Glutamatergic neuron (in vitro differentiated cells): ENCODE data around the gene PCDHA11. TPM values are rescaled to one million over a fixed set of nuclear protein-coding genes. Genes with fewer than 3 reads are reported as not detected.
"Not testable (repeated sequence)": the region's sequence is repeated elsewhere in the genome, so short reads cannot be mapped to it uniquely, and the experiment has no call there.

Experiments used
- DNase-seq: peaks from one replicate; pipeline ENCODE4 v3.0.0; 2022
- H3K27ac Mint-ChIP-seq: one replicate; pipeline ENCODE4 v1.8.0; 2020; ENCODE audit warnings: mild to moderate bottlenecking, mixed read lengths, inconsistent platforms; ENCODE audit not compliant: unreplicated experiment
- H3K27me3 Mint-ChIP-seq: one replicate; pipeline ENCODE4 v1.8.0; 2020; ENCODE audit warnings: mild to moderate bottlenecking, moderate library complexity, mixed read lengths, inconsistent platforms; ENCODE audit not compliant: unreplicated experiment
- H3K36me3 Mint-ChIP-seq: one replicate; pipeline ENCODE4 v1.8.0; 2020; ENCODE audit warnings: mild to moderate bottlenecking, mixed read lengths, inconsistent platforms; ENCODE audit not compliant: unreplicated experiment
- H3K4me1 Mint-ChIP-seq: one replicate; pipeline ENCODE4 v1.8.0; 2020; ENCODE audit warnings: mild to moderate bottlenecking, low read depth, mixed read lengths, inconsistent platforms; ENCODE audit not compliant: unreplicated experiment
- H3K4me3 Mint-ChIP-seq: one replicate; pipeline ENCODE4 v1.8.0; 2020; ENCODE audit warnings: mild to moderate bottlenecking, mixed read lengths, inconsistent platforms; ENCODE audit not compliant: unreplicated experiment
- H3K9me3 Mint-ChIP-seq: one replicate; pipeline ENCODE4 v1.8.0; 2020; ENCODE audit warnings: mild to moderate bottlenecking, moderate library complexity, mixed read lengths, inconsistent platforms; ENCODE audit not compliant: unreplicated experiment
- CTCF ChIP-seq: fragments of 200-600 bp; sonication (generic); IDR thresholded peaks from one replicate; pipeline ENCODE4 v1.5.0; 2021; ENCODE audit not compliant: partially characterized antibody, unreplicated experiment
- total RNA-seq: library from RNA; stranded (reverse); fragmentation: NEBNext Ultra II Directional; extraction: Animal tissue kit (Norgen Biotek cat#: 25700); gene quantifications from one replicate; pipeline ENCODE4 v1.2.1, GENCODE V29; 2021; ENCODE audit not compliant: unreplicated experiment

Gene PCDHA11
- total RNA-seq, 1 donor from 2014 or later: 23.2 TPM

- H3K27ac Mint-ChIP-seq: peak overlapping the region; percentile 93
- no peak for DNase-seq
- peaks cover 20% of the 10 kb centered on the region for H3K36me3 Mint-ChIP-seq
- H3K9me3 Mint-ChIP-seq: peaks cover 10% of the 10 kb centered on the region
- H3K27me3 Mint-ChIP-seq: peaks cover 7% of the 10 kb centered on the region
- peaks cover 8% of the 10 kb centered on the region for H3K4me1 Mint-ChIP-seq
- TF ChIP-seq CTCF: peak; percentile 38
- H3K4me3 Mint-ChIP-seq: peak overlapping the region; percentile 88
These were observed 764 bp downstream of the PCDHA11 start for GRCh38 chr5:140869555-140869886.

GRCh38 chr5:140870221-140871201, 1.8 kb downstream of the PCDHA11 start:
- H3K27ac Mint-ChIP-seq: no peak overlapping the region
- DNase-seq: no peak
- peaks cover 8% of the 10 kb centered on the region for H3K4me1 Mint-ChIP-seq
- no peak for TF ChIP-seq CTCF
- H3K36me3 Mint-ChIP-seq: peaks cover 17% of the 10 kb centered on the region
- peaks cover 8% of the 10 kb centered on the region for H3K27me3 Mint-ChIP-seq
- H3K9me3 Mint-ChIP-seq: peaks cover 10% of the 10 kb centered on the region
- H3K4me3 Mint-ChIP-seq: no peak overlapping the region

GRCh38 chr5:140875085-140876065, 6.6 kb downstream of the PCDHA11 start, which contains the start of gene PCDHA12:
PCDHA12 (plus strand) TSS chr5:140875308; CDS start chr5:140875473, 165 bp downstream.
- Mint-ChIP-seq H3K27ac (peak within 1 kb of the TSS; percentile 98), H3K36me3 (peaks cover 22% of the 10 kb centered on the region), H3K27me3 (peaks cover 7% of the 10 kb centered on the region), H3K4me3 (peak within 1 kb of the TSS; percentile 94), H3K4me1 (peaks cover 7% of the 10 kb centered on the region), H3K9me3 (peaks cover 6% of the 10 kb centered on the region)
- DNase-seq: peak; percentile 35
- peak; percentile 65 for TF ChIP-seq CTCF

- not testable (repeated sequence) for H3K4me1 Mint-ChIP-seq, H3K9me3 Mint-ChIP-seq, H3K27ac Mint-ChIP-seq, H3K27me3 Mint-ChIP-seq, DNase-seq
- Mint-ChIP-seq H3K36me3 (peaks cover 27% of the 10 kb centered on the region), H3K4me3 (peak overlapping the region; percentile 94)
These were observed 7.9 kb downstream of the PCDHA11 start for GRCh38 chr5:140876541-140877261.

GRCh38 chr5:140877262-140877581, 8.5 kb downstream of the PCDHA11 start:
- peaks cover 3% of the 10 kb centered on the region for H3K4me1 Mint-ChIP-seq
- H3K27ac Mint-ChIP-seq: no peak overlapping the region
- H3K4me3 Mint-ChIP-seq: no peak overlapping the region
- peaks cover 27% of the 10 kb centered on the region for H3K36me3 Mint-ChIP-seq
- H3K27me3 Mint-ChIP-seq: peaks cover 5% of the 10 kb centered on the region
- DNase-seq: no peak
- peaks cover 1% of the 10 kb centered on the region for H3K9me3 Mint-ChIP-seq
- TF ChIP-seq CTCF: no peak
